GM19099 (cell line): ENCODE data around the gene TMPRSS13.

Experiments
- POLR2A ChIP-seq: IDR thresholded peaks from 3 replicates; pipeline ENCODE4 v1.6.1; 2011; ENCODE audit warnings: low read depth; ENCODE audit not compliant: insufficient read length; ENCODE audit errors: extremely low read depth

The TMPRSS13 gene

GRCh38 chr11:117862019-117862725 is 67.0 kb downstream of the TMPRSS13 start:
- no peak for TF ChIP-seq POLR2A

- TF ChIP-seq POLR2A, result no peak
These were observed 67.8 kb downstream of the TMPRSS13 start for GRCh38 chr11:117861151-117862018.

- no peak for TF ChIP-seq POLR2A
These were observed 69.1 kb downstream of the TMPRSS13 start for GRCh38 chr11:117860139-117860538.

- no peak for TF ChIP-seq POLR2A
These were observed 69.6 kb downstream of the TMPRSS13 start for GRCh38 chr11:117859488-117860112.

- no peak for TF ChIP-seq POLR2A
These were observed 70.1 kb downstream of the TMPRSS13 start for GRCh38 chr11:117859061-117859460.

GRCh38 chr11:117857734-117858414 is 71.3 kb downstream of the TMPRSS13 start:
- no peak for TF ChIP-seq POLR2A

- no peak for TF ChIP-seq POLR2A
These were observed 73.1 kb downstream of the TMPRSS13 start for GRCh38 chr11:117855912-117856651.

- TF ChIP-seq POLR2A, result no peak
These were observed 73.9 kb downstream of the TMPRSS13 start for GRCh38 chr11:117855186-117855845.

- no peak for TF ChIP-seq POLR2A
These were observed 76.9 kb downstream of the TMPRSS13 start for GRCh38 chr11:117852309-117852708.

- TF ChIP-seq POLR2A, result no peak
These were observed 77.3 kb downstream of the TMPRSS13 start for GRCh38 chr11:117851852-117852251.

GRCh38 chr11:117851106-117851505 is 78.1 kb downstream of the TMPRSS13 start:
- no peak for TF ChIP-seq POLR2A
